H4 (cell line): ENCODE measurements around the gene MAML2. TPM values are rescaled to one million over a fixed set of nuclear protein-coding genes. Genes with fewer than 3 reads are reported as not detected.

Source experiments
- DNase-seq: peaks from one replicate; pipeline ENCODE4 v3.0.0-alpha.2; 2015; ENCODE audit warnings: low spot score
- total RNA-seq: library from RNA; depleted of rRNA; stranded (reverse); fragments of >200 nt; shearing (Covaris generic); gene quantifications from 2 replicates; pipeline ENCODE4 v1.2.3, GENCODE V29; 2014; rRNA removed

Gene MAML2
- total RNA-seq, 1 experiment from 2014 or later: 4.3 TPM

DNA sequence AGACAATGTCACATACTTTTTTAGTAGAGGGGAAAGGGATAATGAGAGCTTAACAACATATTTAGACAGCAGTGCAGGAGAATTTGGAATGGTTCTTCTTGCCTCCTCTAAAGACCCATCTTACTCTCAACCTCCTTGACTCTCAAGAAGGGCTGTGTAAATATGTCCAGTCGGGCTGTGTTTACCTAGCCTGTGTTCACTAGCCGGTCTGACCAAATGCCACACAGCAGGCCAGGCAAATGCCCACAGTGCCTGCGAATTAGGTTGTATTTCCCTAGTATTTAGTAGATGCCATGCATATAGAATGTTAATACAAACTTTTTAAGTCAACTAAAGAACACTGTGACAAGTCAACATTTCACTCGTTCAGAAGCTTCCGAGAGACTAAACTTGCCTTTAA lies 367.7 kb downstream of the MAML2 start:
- DNase-seq: no peak

DNA sequence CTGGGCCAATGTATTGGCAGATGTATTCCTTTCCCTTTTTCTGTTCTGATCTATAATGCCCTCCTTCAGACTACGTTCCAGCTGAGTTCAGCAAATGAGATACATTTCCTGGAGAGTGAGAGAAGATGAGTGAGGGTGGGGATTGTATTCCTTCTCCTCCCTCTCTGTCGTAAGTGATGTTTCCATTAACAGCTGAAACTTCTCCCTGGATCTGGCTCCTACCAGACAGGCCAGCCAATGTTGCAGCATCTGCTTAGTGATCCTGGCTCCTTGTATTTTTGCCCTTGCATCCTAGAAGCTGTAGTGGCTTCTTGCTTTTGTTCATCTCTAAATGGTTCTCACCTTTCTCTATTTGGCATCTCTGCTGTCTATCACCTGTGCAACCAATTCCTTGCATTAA lies 370.9 kb downstream of the MAML2 start:
- no peak for DNase-seq

DNA sequence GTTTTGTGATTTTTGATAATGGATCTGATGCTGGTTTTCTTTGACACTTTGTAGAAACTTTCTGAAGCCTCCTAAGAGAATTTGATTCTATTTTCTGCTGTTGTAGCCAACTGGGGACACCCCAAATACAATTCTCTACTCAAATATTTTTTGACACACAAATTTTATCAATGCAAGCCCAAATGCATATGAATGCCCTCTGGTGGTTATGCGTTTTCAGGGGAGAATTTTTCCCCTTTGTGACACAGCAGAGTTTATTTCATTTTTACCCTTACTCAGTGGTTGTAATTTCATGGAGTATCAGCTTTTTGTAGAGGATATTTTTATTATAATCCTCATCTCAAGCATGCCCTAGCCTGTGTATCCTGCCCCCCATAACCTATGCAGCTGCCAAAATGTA lies 374.4 kb downstream of the MAML2 start:
- no peak for DNase-seq

DNA sequence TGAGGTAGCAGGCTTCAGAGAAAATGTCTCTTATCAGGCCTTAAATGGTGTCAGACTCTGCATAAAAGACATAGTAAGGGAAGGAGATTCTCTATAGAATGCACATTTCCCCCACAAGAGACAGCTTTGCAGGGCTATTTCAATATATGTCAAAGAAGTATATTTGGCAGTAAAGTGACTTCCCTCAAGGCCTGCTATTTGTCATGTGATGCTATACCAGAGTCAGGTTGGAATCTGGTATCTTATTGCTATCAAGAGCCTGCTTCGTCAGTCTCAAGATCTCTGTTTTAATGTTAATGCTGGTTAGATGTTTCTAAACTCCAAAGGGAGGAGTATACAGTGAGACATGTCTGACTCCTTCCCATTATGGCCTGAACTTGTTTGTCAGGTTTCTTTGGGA lies 378.7 kb downstream of the MAML2 start:
- no peak for DNase-seq

DNA sequence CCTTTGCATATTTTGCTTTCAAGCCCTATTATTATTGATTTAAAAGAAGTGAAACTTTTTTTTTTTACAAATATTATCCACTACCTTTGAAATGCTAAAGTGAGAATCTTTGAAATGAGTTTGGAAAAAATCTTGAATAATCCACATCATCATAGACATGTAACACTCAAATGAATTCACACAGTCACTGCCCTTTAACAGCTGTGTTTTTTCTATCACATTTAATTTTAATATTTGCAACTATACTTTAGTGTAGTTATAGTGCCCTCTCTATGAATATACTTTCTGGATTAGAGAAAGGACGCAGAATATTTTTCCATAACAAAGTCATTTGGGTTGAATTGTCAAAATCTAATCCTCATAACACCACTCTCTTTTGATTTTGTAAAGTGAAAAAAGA lies 381.2 kb downstream of the MAML2 start:
- DNase-seq: no peak

DNA sequence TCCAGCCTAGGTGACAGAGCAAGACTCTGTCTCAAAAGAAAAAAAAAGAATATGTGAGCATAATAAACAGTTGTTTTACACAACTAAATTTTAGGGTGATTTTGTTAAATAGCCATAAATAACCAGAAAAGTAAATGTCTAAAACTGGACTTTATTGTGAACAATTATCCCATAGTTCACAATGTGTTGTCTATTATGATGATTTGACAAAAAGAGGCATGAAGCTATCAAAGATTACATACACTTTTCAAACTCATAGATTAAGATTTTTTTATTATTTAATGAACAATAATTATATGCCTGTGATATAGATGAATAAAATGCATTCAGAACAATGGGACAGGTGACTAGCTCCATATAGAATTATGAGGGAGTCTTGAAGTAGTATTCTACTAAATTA lies 392.1 kb downstream of the MAML2 start:
- no peak for DNase-seq

DNA sequence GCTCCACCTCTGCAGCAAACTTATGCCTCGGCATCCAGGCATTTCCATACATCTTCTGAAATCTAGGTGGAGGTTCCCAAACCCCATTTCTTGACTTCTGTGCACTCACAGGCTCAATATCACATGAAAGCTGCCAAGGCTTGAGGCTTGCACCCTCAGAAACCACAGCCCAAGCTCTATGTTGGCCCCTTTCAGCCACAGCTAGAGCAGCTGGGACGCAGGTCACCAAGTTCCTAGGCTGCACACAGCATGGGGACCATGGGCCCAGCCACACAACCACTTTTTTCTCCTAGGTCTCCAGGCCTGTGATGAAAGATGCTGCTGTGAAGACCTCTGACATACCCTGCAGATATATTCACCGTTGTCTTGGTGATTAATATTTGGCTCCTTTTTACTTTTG lies 394.4 kb downstream of the MAML2 start:
- DNase-seq: no peak

DNA sequence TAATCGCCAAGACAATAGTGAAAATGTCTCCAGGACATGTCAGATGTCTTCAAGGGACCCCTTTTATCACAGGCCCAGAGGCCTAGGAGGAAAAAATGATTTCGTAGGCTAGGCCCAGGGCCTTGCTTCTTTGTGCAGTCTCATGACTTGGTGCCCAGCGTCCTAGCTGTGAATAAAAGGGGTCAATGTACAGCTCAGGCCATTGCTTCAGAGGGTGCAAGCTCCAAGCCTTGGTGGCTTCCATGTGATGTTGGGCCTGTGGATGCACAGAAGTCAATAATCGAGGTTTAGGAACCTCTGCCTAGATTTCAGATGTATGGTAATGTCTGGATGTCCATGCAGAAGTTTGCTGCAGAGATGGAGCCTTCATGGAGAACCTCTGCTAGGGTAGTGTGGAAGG lies 398.4 kb downstream of the MAML2 start:
- DNase-seq: no peak

DNA sequence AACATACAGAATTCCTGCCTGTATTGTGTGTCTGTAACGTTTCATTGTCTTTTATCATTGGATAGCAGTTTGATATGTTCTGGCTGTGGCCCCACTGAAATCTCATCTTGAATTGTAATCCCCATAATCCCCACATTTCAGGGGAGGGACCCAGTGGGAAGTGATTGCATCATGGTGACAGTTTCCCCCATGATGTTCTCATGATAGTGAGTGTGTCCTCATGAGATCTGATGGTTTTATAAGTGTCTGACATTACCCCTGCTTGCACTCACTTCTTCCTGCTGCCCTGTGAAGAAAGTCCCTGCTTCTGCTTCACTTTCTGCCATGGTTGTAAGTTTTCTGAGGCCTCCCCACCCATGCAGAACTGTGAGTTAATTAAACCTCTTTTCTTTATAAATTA lies 399.4 kb downstream of the MAML2 start:
- no peak for DNase-seq

DNA sequence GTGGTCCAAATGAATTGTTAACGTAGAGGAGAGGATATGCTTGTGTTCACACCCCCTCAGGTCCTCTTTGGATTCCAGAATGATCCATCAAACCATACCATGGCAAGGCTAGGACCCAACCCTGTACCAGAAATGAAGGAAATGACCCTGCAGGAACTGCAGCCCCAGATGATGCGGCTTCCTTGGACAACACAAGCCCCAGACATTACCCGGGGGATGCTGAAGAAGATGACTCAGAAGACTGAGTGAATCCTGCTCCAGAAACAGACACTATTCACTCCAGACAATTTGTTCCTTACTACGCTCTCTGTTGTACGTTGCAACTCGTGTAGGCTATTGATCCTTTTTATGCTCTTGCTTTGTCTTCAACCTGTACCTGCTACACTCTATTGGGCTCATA lies 403.9 kb downstream of the MAML2 start:
- DNase-seq: no peak

DNA sequence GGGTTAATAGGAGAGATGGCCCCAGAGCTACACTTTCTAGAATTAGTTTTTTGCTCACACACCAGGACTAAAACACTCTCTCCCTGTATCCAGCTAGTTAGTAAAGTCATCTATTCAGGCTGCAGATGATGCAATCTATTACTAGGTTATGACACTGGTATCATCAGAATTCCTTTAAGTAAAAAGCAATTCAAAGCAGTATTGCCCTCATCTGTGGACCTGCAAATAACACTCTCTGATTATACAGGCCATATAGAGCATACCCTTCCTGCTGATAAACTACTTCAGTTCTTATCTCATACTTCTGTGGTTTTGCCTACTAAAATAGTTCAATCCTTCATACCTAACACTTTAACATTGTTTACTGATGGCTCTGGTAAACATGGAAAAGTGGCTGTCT lies 405.6 kb downstream of the MAML2 start:
- no peak for DNase-seq

DNA sequence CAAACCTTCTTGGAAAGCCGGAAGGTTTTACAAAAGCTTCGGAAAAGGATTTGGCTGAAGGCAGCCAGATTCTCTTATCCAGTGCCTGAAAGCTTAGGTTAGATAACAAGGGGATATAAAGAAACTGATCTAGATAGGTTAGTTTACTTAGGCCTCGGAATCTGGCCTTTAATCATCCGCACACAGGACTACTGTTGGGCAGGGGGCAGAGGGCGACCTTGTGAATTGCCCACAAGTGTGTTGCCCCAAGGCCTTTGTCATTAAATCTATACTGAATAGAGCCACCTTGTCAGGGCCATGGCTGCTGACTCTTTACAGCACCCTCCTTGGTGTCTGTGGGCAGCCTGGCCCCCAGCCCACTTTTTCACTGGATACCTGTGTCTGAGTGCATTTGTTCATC lies 409.4 kb downstream of the MAML2 start:
- DNase-seq: no peak

DNA sequence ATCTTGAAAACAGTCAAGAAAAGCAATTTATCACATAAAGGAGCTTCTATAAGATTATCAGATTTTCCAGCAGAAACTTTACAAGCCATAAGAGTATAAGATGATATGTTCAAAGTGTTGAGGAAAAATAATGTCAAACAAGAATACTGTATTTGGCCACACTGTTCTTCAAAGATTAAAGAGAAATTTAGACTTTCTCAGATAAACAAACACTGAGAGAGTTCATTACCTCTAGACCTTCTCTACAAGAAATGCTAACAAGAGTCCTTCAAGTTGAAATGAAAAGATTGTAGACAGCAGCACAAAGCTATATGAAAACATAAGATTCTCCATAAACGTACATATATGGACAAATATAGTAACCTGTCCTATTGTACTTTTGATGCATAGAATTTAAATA lies 411.1 kb downstream of the MAML2 start:
- DNase-seq: no peak

DNA sequence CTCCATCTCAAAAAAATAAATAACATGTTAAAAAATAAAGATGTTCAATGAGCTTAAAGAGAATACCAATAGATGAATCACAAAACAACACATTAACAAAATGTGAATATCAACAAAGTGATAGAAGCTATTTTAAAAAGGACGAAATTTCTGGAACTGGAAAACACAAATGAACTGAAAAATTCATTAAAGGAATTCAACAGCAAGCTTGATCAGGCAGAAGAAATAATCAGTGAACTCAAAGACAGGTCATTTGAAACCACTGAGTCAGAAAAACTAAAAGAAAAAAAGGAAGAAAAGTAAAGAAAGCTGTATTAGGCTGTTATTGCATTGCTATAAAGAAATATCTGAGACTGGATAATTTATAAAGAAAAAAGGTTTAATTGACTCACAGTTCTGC lies 412.0 kb downstream of the MAML2 start:
- DNase-seq: no peak

DNA sequence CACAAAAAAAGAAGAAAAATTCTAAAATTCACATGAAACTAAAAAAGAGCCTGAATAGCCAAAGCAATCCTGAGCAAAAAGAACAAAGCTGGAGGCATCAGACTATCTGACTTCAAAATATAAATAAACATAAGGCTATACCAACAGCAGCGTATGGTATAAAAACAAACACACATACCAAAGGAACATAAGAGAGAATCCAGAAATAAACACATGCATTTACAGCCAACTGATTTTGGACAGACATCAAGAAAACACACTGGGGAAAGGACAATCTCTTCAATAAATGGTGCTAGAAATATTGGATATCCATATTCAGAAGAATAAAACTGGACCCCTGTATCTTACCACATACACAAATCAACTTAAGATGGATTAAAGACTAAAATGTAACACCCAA lies 416.3 kb downstream of the MAML2 start:
- DNase-seq: peak; percentile 21

Other genes starting within 250 kb of the MAML2 start
- gene CCDC82, start 46.7 kb upstream of the MAML2 start, total RNA-seq: 5.5 and 8.5 TPM in 2 replicates
- 4.1 and 4.6 TPM in 2 replicates for gene JRKL, start 46.8 kb upstream of the MAML2 start, total RNA-seq